GM21367 (cell line): Measurements from ENCODE around the gene MINDY3.

Experiments
- ATAC-seq: cut with Tn5 transposase; IDR thresholded peaks from one replicate; pipeline ENCODE4 v1.9.1; 2021; ENCODE audit not compliant: unreplicated experiment

Gene MINDY3

DNA sequence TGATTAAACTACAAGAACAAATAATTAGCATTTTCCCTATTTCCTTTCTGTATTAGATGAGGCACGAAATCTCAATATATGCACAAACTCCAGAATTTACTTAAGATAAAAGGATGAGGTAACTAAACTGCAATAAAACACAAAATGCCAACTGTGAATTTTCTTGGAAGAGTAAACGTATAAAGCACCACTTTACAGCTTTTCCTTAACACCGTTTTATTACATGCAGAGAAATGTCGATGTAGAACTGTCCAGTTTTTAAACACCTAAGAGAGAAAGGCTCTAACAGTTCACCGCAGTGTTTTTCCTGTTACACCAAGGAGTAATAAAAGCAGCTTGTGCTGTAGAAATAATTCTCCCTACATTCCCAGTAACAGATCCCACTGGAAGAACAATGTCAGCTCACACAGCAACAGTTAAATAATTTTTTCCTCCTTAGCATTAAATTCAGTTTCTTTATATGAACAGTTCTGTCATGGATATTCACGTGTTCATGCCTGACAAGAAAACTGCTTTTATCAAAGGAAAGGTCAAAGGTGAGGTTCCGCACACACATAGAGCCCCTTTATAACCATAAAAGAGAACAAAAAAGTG, 52.0 kb downstream of the MINDY3 start:
- ATAC-seq, result no peak

DNA sequence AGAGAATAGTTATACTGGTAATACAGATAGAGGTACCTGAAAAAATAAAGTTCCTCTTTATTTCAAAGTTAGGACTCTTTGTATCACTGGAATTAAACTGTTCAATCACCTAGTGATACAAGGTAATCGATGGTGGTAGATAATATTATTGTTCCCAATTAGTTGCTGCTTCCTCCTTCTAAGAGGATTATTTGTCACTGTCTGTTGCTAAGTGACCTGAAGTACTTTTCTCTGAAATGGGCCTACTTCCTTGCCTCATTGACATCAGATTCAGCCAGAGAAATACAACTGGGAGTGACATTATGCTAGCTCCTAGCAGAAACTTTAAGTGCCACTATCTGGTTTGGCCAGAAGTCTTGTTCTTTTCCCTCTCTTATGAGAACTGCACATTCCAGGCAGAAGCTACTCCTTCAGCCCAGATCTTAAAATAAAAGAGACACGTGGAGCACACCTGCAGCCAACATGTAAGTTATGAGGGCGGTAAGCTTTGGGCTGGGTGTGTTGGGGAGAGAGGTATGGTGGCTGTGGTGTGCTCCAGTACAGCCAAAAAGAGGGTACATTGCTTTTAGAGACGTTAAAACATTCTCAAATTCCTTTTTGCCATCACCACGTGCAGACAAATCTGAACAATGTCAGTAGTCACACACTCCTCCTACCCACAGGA, 54.8 kb downstream of the MINDY3 start:
- ATAC-seq, result no peak

DNA sequence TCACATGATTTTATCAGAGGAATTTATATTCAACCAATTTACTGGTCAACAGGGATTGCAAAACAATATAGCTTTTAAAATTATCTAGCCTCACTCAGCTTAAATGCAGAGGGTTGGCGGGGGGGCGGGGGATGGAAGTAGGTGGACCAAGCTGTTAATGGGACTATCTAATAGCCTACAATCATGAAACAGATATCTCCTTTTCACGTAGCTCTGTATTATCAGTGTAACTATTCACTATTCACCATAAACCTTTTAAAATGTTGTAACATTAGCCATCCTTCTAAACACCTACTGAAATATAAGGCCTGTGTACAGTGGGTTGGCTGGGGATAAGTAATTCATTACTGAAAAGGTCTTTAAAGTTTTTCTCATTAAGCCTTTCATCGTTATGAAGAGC, 56.2 kb downstream of the MINDY3 start:
- ATAC-seq, result no peak

GRCh38 chr10:15802375-15802949, 57.8 kb downstream of the MINDY3 start:
- ATAC-seq, result no peak

DNA sequence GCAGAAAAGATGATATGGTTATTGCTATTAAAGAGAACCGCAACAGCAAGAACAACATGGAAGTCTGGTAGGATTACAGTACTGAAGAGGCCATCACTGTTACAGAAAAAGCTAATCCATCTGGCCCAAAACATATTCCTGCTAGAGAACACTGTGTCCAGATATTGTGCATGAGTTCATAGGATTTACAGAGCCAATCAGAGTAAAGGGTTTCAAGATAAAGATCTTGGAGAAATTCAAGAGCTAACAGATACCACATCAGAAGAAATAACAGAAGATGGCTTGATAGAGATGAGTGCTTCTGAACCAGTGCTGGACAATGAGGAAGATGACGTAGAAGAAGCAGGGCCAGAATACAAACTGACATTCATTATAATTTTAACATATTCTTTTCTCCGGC, 58.7 kb downstream of the MINDY3 start:
- ATAC-seq, result no peak

GRCh38 chr10:15801147-15801546, 59.2 kb downstream of the MINDY3 start:
- ATAC-seq, result no peak

DNA sequence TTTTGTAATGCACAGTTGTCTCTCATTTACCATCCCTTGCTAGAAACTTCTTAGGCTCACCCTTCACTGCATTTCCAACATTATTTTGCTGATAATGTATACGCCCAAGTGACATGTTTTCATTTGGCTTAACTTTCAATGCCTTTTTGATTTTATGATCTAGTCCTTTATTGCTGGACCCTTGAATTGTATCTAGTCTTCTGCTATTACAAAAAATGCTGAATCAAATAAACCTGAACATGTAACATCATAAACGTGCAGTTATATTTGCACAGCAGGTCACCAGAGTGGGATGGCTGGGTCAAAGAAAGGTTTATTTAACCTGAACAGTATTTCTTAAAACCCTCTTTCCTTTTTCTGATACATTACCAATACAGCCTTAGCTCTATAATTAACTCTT, 63.0 kb downstream of the MINDY3 start:
- no peak for ATAC-seq

- ATAC-seq, result no peak
Measured at GRCh38 chr10:15796762-15797161, 63.5 kb downstream of the MINDY3 start.

DNA sequence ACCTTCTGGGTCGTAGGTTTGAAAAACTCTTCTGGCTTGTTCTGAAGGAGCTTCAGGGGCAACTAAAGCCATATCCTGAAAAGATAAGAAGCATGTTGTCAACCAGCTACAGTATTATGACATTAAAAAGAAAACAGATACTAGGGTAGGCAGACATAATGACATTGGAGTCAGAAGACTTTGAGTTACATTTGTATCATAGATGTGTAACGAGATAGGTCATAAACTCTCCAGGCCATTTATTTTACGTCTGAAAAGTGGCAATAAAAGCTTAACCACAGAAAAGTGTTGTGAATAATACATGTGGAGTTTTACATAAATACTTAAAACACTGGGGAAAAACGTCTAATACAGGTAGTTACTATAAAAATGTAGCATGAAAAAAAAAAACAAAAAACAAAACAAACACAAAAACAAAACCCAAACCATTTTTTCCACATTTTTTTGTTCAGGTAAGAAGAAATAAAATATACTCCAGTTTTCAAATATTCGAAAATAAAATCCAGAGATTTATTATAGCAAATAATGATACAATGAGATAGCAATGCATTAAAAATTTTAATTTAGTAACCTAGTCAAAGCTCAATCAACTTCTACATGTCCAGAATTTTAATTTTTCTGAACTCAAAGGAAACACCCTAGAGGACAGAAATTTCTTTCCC, 64.1 kb downstream of the MINDY3 start:
- ATAC-seq, result no peak

DNA sequence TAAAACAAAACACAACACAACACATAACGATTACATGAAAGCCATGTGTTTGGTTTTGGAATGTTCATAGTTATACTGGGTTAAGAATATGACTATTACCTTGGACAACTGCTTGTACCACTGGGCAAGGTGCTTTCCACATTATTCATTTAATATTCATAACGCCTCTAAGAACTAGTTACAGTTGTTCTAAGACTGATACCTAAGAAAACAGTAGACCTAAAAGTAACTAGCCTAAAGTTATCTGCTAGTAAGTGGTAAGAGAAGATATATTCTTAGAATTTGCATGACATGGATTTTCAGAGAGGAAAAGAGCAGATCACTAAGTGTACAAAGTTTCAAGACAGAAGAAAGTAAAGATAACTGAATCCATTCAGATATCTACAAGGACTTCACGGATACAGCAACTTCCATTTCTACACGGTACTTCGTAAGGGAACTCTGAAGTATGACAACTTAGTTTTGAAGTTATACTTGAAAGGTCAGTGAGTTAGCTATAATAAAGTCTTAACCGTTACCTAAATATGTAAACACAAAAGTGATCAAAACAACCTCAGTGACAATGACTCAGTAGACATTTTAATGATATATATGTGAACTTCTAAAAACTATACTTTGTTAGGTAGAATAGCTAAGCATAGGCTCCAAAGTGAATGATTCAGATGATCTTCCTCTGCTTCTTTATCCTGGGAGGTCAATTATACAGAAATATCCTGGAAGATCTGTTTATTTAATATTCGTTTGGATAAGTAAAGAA, 65.1 kb downstream of the MINDY3 start:
- no peak for ATAC-seq

DNA sequence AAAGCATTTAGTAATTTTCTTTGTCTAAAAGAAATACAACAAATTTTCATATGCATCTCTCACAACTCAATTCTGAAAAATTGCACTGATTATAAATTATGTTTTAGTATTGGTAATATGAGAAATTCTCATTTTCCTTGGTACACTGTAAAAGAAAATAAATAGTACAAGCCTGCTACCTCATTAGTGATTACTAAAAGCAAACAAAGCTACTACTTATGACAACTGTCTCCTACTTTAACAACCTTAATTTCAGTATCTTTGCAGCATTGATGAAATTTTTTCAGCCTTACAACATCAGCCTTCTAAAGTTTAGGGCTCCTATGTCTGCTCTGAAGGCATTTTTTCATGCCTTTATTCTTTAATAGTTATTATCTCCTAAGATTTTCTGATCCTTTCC, 65.7 kb downstream of the MINDY3 start:
- no peak for ATAC-seq

DNA sequence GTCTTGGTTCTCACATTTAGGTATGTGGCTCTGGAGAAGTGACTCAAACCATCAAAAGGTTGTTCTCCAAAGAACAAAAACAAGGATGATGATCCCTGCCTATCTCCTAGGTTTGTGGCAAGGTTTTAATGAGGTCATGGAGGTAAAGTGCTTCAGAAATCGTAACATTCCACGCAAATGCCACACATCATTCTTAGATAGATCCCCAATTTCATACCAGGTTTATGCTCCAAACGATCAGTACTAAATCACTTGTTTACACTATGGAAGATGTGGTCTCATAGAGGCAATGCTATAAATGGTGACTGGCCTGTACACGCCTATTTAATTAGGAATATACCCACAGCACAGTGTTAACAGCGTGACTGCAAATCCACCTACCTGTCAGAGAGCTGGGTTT, 66.6 kb downstream of the MINDY3 start:
- ATAC-seq, result no peak

GRCh38 chr10:15792777-15793176, 67.5 kb downstream of the MINDY3 start:
- no peak for ATAC-seq

GRCh38 chr10:15791816-15792524, 68.3 kb downstream of the MINDY3 start:
- no peak for ATAC-seq

GRCh38 chr10:15789793-15790525, 70.3 kb downstream of the MINDY3 start:
- no peak for ATAC-seq

DNA sequence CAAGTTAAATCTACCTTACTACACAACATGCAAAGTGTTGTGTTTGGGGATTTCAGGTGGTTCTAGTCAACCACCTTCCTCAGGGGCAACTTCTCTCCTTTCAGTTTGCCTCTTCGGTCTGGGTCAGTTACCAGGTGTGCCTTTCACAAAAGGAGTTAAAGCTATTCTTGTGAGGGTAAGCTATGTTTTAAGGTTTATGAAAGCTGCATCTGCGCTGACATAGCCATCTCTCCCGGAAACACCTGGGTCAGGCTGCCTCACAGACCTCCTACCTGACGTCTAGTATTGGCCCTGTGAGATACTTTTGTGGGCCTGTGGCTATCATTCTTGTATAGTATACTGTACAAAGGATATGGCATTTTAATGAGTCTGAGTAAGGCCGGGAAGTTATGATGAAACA, 72.9 kb downstream of the MINDY3 start:
- no peak for ATAC-seq

GRCh38 chr10:15784662-15785300, 75.5 kb downstream of the MINDY3 start:
- ATAC-seq, result no peak

GRCh38 chr10:15783941-15784636, 76.2 kb downstream of the MINDY3 start:
- no peak for ATAC-seq

DNA sequence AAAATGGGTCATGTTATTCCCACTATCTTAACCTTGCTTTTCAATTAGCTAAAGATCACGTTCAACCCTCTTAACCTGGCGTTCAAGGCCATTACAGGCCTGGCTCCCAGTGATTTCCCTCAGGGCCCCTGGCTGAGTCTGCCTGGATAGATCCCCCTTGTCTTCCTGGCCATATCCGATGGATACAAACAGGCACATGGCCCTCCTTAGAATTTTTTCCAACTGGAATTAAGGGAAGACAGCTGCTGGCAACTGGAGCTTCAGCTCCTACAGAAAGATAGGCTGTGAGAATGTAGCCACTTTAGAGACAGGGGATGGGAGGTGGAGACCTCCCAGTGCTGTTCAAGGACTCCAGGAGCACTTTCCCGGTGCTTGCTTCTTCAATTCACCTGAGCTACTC, 77.5 kb downstream of the MINDY3 start:
- no peak for ATAC-seq
